HepG2 (cell line): ENCODE measurements around the gene NHP2. TPM values are rescaled to one million over a fixed set of nuclear protein-coding genes. Genes with fewer than 3 reads are reported as not detected.

Experiments
- BATF2 ChIP-seq: sonication (generic); formaldehyde crosslinking; IDR thresholded peaks from 2 replicates; pipeline ENCODE4 v1.8.0; 2022; ENCODE audit warnings: mild to moderate bottlenecking, missing genetic modification reagents, moderate library complexity
- DMAP1 ChIP-seq: IDR thresholded peaks from 2 replicates; pipeline ENCODE4 v1.6.1; 2016
- DPF2 ChIP-seq: sonication (generic); formaldehyde crosslinking; IDR thresholded peaks from 2 replicates; pipeline ENCODE4 v1.4.0; 2020; ENCODE audit warnings: mild to moderate bottlenecking, low read depth, missing genetic modification reagents, borderline replicate concordance
- FOXC1 ChIP-seq: sonication (generic); formaldehyde crosslinking; IDR thresholded peaks from 2 replicates; pipeline ENCODE4 v1.8.0; 2022; ENCODE audit warnings: mild to moderate bottlenecking, missing genetic modification reagents, borderline replicate concordance
- HMGXB4 ChIP-seq, 2 experiments: sonication (generic) in 1 of 2; formaldehyde crosslinking in 1 of 2; IDR thresholded peaks; 2 replicates each; pipeline versions ENCODE4 v1.4.0 to v1.6.1; 2018 to 2020; ENCODE audit warnings: missing genetic modification reagents in 2 of 2, borderline replicate concordance in 1 of 2, low read depth in 1 of 2, mild to moderate bottlenecking in 1 of 2, missing biosample characterization in 1 of 2
- KDM2A ChIP-seq: sonication (generic); formaldehyde crosslinking; IDR thresholded peaks from 2 replicates; pipeline ENCODE4 v1.4.0; 2020; ENCODE audit warnings: low read depth, missing genetic modification reagents, borderline replicate concordance
- MTA3 ChIP-seq: sonication (generic); formaldehyde crosslinking; IDR thresholded peaks from 2 replicates; pipeline ENCODE4 v1.4.0; 2020; ENCODE audit warnings: missing genetic modification reagents
- NFYB ChIP-seq: sonication (generic); formaldehyde crosslinking; IDR thresholded peaks from 2 replicates; pipeline ENCODE4 v1.4.0; 2020; ENCODE audit warnings: missing genetic modification reagents
- REST ChIP-seq, 2 experiments: IDR thresholded peaks; 2 replicates each; pipeline ENCODE4 v1.6.1; 2011 to 2012; ENCODE audit warnings: low read length in 2 of 2, borderline replicate concordance in 1 of 2, low read depth in 1 of 2, mild to moderate bottlenecking in 1 of 2, moderate library complexity in 1 of 2
- SMARCC2 ChIP-seq: fragments of 450-650 bp; IDR thresholded peaks from 2 replicates; pipeline ENCODE4 v1.6.1; 2017; ENCODE audit warnings: antibody characterized with exemption, mild to moderate bottlenecking
- SP1 ChIP-seq, 2 experiments: fragments of 450-650 bp in 1 of 2; sonication (generic) in 1 of 2; formaldehyde crosslinking in 1 of 2; IDR thresholded peaks; 2 replicates each; pipeline versions ENCODE4 v1.4.0 to v1.6.1; 2016 to 2020; ENCODE audit warnings: missing genetic modification reagents in 1 of 2
- ZBTB34 ChIP-seq: sonication (generic); formaldehyde crosslinking; IDR thresholded peaks from 2 replicates; pipeline ENCODE4 v1.8.0; 2022; ENCODE audit warnings: mild to moderate bottlenecking, missing genetic modification reagents
- ZNF614 ChIP-seq: IDR thresholded peaks from 2 replicates; pipeline ENCODE4 v1.6.1; 2018; ENCODE audit warnings: missing biosample characterization, missing genetic modification reagents, inconsistent platforms, borderline replicate concordance
- polyA plus RNA-seq, 8 experiments: library from polyadenylated mRNA; depleted of rRNA in 3 of 8; stranded (reverse) in 7 of 8; unstranded in 1 of 8; fragments of >200 nt; fragmentation: Illumina TruSeq in 4 of 8; extraction: Trizol in 4 of 8; gene quantifications; 2 replicates each; pipeline versions ENCODE4 v1.2.1 to v1.2.3, GENCODE V29; 2011 to 2016; ENCODE audit warnings: low read depth in 4 of 8, missing spikeins in 1 of 8, mixed read lengths in 1 of 8; ENCODE audit not compliant: insufficient read depth in 1 of 8
- total RNA-seq, 5 experiments: library from RNA; depleted of rRNA; stranded (reverse); fragments of >200 nt; fragmentation: Illumina TruSeq; extraction: Trizol; gene quantifications; 2 replicates each; pipeline ENCODE4 v1.2.3, GENCODE V29; 2016; ENCODE audit warnings: low read depth in 1 of 5
- TF ChIP-seq, protein P1 (sequence below): sonication (generic); formaldehyde crosslinking; IDR thresholded peaks from 2 replicates; pipeline ENCODE4 v1.5.0; 2020; ENCODE audit warnings: mild to moderate bottlenecking, missing genetic modification reagents, moderate library complexity
- TF ChIP-seq, protein P2 (sequence below): sonication (generic); formaldehyde crosslinking; IDR thresholded peaks from 2 replicates; pipeline ENCODE4 v1.5.0; 2020; ENCODE audit warnings: missing genetic modification reagents

The NHP2 gene
- total and polyA plus RNA-seq, 2 of the 13 experiments (the other 11 are each of a cell fraction or from before 2014, with no cell fraction given) = 56.2 to 96.1 TPM

DNA sequence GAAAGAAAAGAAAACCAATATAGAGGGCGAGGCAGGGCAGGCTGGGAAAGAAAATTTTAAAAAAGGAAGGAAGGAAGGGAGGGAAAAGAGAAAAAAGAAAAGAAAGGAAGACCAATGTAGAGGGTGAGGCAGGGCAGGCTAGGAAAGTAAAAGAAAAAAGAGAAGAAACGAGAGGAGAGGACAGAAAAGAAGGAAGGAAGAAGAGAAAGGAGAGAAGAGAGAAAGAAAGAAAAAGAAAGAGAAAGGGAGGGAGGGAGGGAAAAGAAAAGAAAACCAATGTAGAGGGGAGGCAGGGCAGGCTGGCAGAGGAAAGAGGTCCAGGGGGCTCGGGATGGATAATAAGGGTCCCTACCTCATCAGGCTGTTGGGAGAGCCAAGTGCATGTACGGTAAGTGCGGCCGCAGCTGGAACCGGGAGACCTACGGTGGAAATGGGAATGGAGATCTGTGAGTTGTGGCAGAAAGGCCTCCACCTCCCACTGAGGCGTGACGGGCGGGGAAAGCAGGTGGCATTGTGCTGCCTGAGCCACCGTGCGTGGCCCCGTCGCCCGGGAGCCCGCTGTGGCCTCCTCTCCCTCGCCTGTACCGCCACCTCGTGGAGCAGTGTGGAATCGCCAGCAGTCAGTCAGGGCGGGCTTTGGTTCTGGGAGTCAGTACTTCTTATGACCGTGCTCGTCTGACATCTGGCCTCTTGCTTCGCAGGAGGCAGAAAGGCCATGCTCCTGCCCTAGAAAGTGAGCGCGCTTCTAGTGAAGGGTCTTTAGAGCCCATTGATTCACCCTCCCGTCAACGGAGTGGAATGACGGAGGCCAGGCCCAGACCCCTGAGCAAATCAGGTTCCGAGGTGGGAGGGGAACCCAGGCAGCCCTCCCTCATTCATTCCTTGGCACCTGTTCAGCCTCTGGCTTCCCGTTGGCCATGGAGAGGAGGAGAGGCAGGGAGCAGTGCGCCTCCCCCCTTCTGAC lies 10.4 kb upstream of the NHP2 start (continued):
- TF ChIP-seq ZBTB34 (CRISPR knock-in tag) (no peak), ZNF614 (CRISPR knock-in tag) (no peak), DMAP1 (CRISPR knock-in tag) (no peak), BATF2 (CRISPR knock-in tag) (no peak), NFYB (CRISPR knock-in tag) (no peak), DPF2 (CRISPR knock-in tag) (no peak), SMARCC2 (no peak), SP1 (IDR thresholded peaks at IDR 0.05) (no peak), SP1 (CRISPR knock-in tag; IDR thresholded peaks at IDR 0.05) (0 out of 2 replicates have a peak, but pooled peaks have one; percentile 14), REST (IDR thresholded peaks at IDR 0.05; ENCODE audit: borderline replicate concordance in 1 of 2, low read depth in 1 of 2, low read length in 2 of 2) (no peak), FOXC1 (CRISPR knock-in tag) (no peak), HMGXB4 (CRISPR knock-in tag; IDR thresholded peaks at IDR 0.05; ENCODE audit: borderline replicate concordance in 1 of 2, low read depth in 1 of 2) (peak in 1 of 2 experiments; percentile 33; a peak in 1 of 4 replicates), KDM2A (CRISPR knock-in tag) (peak; percentile 86; the same call in 1 of the 2 replicates), MTA3 (no peak)
- TF ChIP-seq, protein P1, sequence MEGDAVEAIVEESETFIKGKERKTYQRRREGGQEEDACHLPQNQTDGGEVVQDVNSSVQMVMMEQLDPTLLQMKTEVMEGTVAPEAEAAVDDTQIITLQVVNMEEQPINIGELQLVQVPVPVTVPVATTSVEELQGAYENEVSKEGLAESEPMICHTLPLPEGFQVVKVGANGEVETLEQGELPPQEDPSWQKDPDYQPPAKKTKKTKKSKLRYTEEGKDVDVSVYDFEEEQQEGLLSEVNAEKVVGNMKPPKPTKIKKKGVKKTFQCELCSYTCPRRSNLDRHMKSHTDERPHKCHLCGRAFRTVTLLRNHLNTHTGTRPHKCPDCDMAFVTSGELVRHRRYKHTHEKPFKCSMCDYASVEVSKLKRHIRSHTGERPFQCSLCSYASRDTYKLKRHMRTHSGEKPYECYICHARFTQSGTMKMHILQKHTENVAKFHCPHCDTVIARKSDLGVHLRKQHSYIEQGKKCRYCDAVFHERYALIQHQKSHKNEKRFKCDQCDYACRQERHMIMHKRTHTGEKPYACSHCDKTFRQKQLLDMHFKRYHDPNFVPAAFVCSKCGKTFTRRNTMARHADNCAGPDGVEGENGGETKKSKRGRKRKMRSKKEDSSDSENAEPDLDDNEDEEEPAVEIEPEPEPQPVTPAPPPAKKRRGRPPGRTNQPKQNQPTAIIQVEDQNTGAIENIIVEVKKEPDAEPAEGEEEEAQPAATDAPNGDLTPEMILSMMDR = peak; percentile 98
- TF ChIP-seq, protein P2, sequence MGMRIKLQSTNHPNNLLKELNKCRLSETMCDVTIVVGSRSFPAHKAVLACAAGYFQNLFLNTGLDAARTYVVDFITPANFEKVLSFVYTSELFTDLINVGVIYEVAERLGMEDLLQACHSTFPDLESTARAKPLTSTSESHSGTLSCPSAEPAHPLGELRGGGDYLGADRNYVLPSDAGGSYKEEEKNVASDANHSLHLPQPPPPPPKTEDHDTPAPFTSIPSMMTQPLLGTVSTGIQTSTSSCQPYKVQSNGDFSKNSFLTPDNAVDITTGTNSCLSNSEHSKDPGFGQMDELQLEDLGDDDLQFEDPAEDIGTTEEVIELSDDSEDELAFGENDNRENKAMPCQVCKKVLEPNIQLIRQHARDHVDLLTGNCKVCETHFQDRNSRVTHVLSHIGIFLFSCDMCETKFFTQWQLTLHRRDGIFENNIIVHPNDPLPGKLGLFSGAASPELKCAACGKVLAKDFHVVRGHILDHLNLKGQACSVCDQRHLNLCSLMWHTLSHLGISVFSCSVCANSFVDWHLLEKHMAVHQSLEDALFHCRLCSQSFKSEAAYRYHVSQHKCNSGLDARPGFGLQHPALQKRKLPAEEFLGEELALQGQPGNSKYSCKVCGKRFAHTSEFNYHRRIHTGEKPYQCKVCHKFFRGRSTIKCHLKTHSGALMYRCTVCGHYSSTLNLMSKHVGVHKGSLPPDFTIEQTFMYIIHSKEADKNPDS (CRISPR knock-in tag) = no peak
